ENCODE results near the gene ECEL1. TPM values are rescaled to one million over a fixed set of nuclear protein-coding genes. Genes with fewer than 3 reads are reported as not detected.

The ECEL1 gene
- total and polyA plus RNA-seq, 7 donors = 0.32 to 1.8 (median 0.55) TPM

DNA sequence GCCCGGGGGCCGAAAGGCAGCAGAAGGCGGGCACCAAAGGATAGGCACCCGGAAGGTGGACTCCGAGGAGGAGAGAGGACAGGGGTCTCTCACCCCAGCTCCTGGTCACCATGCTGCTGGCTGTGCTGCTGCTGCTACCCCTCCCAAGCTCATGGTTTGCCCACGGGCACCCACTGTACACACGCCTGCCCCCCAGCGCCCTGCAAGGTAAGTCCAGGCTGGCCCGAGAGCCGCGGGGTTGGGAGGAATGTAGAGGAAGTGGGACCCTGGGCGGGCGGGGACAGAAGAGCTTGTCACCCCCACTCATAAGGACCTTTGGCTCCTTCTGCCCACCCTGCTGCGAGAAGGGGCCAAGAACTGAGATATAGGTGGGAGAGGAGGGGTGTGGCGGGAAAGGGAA lies 32.9 kb upstream of the ECEL1 start:
- H3K9me3 ChIP-seq = no peaks in the 10 kb centered on the region
- peaks cover 31% of the 10 kb centered on the region for H3K4me1 ChIP-seq
- TF ChIP-seq, protein P1, sequence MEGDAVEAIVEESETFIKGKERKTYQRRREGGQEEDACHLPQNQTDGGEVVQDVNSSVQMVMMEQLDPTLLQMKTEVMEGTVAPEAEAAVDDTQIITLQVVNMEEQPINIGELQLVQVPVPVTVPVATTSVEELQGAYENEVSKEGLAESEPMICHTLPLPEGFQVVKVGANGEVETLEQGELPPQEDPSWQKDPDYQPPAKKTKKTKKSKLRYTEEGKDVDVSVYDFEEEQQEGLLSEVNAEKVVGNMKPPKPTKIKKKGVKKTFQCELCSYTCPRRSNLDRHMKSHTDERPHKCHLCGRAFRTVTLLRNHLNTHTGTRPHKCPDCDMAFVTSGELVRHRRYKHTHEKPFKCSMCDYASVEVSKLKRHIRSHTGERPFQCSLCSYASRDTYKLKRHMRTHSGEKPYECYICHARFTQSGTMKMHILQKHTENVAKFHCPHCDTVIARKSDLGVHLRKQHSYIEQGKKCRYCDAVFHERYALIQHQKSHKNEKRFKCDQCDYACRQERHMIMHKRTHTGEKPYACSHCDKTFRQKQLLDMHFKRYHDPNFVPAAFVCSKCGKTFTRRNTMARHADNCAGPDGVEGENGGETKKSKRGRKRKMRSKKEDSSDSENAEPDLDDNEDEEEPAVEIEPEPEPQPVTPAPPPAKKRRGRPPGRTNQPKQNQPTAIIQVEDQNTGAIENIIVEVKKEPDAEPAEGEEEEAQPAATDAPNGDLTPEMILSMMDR (IDR thresholded peaks at IDR 0.05) = no peak
- H3K4me3 ChIP-seq = no peak overlapping the region
- H3K36me3 ChIP-seq (ENCODE audit: insufficient read depth in 1 of 2, low read depth in 1 of 2) = no peaks in the 10 kb centered on the region
- intact Hi-C loops (cut with DNase I) = loop anchor here in 1 of 2 donors (2.0 to 5.0 kb wide), 4 partner anchors 74 to 613 kb away; no protein-coding TSS in a partner anchor
- H3K27me3 ChIP-seq (ENCODE audit: insufficient read depth in 3 of 3, low read length in 2 of 3) = peaks cover 0 to 12% (median 0%) of the 10 kb centered on the region in 3 donors
- ATAC-seq = no peak
- no peak for DNase-seq
- no peak overlapping the region for H3K27ac ChIP-seq
- 77 to 84% (median 82%) methylated on average over 15 of the region's 15 CpGs for WGBS, 3 donors

DNA sequence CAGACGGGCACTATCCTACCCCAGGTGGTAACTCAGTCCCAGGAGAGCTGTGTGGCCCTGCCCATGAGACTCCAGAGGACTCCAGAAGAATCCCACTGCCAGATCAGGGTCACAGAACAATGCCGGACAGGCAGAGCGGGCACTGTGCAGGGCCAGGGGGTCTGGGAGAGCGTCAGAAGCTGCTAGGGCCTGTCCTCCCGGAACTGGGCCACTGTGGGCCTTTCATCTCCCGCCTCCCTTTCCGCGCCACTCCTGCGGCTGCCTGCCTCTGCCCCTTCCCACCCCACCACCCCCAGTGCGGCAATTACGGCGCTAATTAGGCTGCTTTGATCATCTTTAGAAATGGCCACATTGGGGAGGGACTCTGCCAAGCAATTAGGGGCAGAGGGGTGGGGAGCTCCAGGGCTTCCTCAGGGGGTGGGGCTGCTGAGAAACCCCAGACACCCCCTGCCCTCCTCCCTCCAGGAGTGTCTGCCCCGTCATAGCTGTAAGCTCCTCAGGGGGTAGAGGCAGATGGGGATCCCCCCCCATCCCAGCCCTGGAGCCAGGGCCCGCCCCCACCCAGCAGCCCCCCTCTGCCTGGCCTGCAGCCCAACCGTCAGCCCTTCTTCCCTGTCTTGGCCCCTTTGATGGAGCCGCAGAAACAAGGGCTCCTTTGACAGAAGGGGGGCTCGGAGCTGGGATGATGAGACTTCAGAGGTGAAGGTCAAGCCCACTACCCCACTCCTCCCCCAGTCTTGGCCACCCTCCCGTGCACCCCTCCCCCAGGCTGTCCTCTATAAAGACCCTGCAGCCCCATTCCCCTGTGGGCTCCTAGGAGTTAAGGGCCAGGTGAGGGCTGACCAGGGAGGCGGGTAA lies 32.2 kb upstream of the ECEL1 start, which contains the start of gene PRSS56:
TSS of gene PRSS56 (plus strand) at position 808 of the 858 bp plus-strand sequence. CDS start 211 bp downstream, outside the sequence.
- Histone ChIP-seq H3K27me3 (ENCODE audit: insufficient read depth in 3 of 3, low read length in 2 of 3) (peaks cover 0 to 12% (median 0%) of the 10 kb centered on the region in 3 donors), H3K4me3 (no peak within 1 kb of the TSS), H3K4me1 (peaks cover 29% of the 10 kb centered on the region), H3K27ac (no peak within 1 kb of the TSS), H3K9me3 (no peaks in the 10 kb centered on the region), H3K36me3 (ENCODE audit: insufficient read depth in 1 of 2, low read depth in 1 of 2) (no peaks in the 10 kb centered on the region)
- TF ChIP-seq, protein P1 (IDR thresholded peaks at IDR 0.05) = no peak
- ATAC-seq (no peak), DNase-seq (no peak)
- intact Hi-C loops (cut with DNase I) = loop anchor here (2.0 to 10.0 kb wide), 6 partner anchors 63 to 613 kb away; partner anchors contain the start of genes ALPI (in 1 of the 2) and NPPC (in 1 of the 2)
- WGBS, 3 donors = 65 to 74% (median 73%) methylated on average over 16 to 19 of the region's 19 CpGs

DNA sequence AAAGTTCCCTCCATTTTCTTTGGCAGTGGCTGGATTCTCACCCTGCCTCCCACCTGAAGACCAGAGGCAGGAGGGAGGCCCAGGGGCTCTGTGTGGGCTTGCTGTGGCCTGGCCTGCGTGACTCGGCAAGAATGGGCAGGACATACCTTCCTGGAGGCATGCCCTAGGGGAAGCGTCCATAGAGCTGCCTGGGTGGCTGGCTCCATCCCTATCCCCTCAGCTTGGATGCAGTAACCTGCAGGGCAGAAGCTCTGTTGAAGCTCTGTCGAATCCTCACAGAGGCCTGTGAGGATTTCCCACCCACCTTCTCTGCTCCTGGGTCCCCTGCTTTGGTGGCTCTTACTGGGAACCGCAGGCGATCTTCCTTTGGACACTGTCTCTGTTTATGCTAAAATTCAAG lies 31.2 kb upstream of the ECEL1 start:
- peaks cover 0 to 10% (median 0%) of the 10 kb centered on the region in 3 donors for H3K27me3 ChIP-seq (ENCODE audit: insufficient read depth in 3 of 3, low read length in 2 of 3)
- no peak overlapping the region for H3K4me3 ChIP-seq
- no peaks in the 10 kb centered on the region for H3K36me3 ChIP-seq (ENCODE audit: insufficient read depth in 1 of 2, low read depth in 1 of 2)
- TF ChIP-seq, protein P1 (IDR thresholded peaks at IDR 0.05) = no peak
- WGBS, 3 donors = 73 to 83% (median 78%) methylated on average over 6 of the region's 6 CpGs
- intact Hi-C loops (cut with DNase I) = loop anchor here in 1 of 2 donors (5.0 to 10.0 kb wide), 2 partner anchors 62 to 594 kb away; partner anchors contain the start of genes ALPI and NPPC
- ATAC-seq (no peak), DNase-seq (no peak)
- H3K4me1 ChIP-seq = peaks cover 31% of the 10 kb centered on the region
- no peak overlapping the region for H3K27ac ChIP-seq
- no peaks in the 10 kb centered on the region for H3K9me3 ChIP-seq

DNA sequence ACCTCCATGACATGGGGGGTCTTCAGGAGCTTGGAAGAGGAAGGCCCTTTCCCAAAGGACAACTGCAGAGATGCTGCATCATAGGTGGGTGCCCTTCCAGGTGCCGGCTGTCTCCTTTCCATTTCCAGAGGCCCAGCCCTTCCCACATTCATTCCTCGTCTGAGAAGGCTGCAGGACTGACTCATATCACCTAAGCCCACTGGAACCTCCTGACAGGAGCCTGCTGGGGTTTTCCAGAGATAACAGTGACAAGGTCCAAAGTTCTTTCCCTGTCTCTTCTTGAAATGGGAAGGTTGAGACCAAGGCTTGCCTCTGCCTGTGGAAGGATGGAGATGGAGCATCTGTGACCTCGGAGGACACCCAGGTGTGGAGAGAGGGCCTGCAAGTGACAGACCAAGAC lies 28.9 kb upstream of the ECEL1 start:
- ATAC-seq = no peak
- DNase-seq = no peak
- H3K4me1 ChIP-seq = peaks cover 13% of the 10 kb centered on the region
- no peaks in the 10 kb centered on the region for H3K9me3 ChIP-seq
- no peaks in the 10 kb centered on the region for H3K27me3 ChIP-seq (ENCODE audit: insufficient read depth in 3 of 3, low read length in 2 of 3)
- H3K27ac ChIP-seq = no peak overlapping the region
- no peaks in the 10 kb centered on the region for H3K36me3 ChIP-seq (ENCODE audit: insufficient read depth in 1 of 2, low read depth in 1 of 2)
- TF ChIP-seq, protein P1 (IDR thresholded peaks at IDR 0.05) = no peak
- intact Hi-C loops (cut with DNase I) = loop anchor here in 1 of 2 donors (5.0 to 10.0 kb wide), 2 partner anchors 59 to 592 kb away; partner anchors contain the start of genes ALPI and NPPC
- WGBS, 3 donors = 89 to 92% (median 92%) methylated on average over 3 of the region's 3 CpGs
- no peak overlapping the region for H3K4me3 ChIP-seq
